ENCODE data around the gene MOGAT1. TPM values are rescaled to one million over a fixed set of nuclear protein-coding genes. Genes with fewer than 3 reads are reported as not detected.

Gene MOGAT1
- polyA plus RNA-seq, 2 of the 4 experiments (the other 2 are of a cell fraction) = not detected

- H3K9me3 ChIP-seq = no peaks in the 10 kb centered on the region
- DNase-seq (ENCODE audit: low read depth in 1 of 2, low spot score in 1 of 2) (no peak), FAIRE-seq (no peak), ATAC-seq (no peak)
- TF ChIP-seq CHD4 (IDR thresholded peaks at IDR 0.05; ENCODE audit: borderline replicate concordance) (no peak), EP300 (IDR thresholded peaks at IDR 0.05) (no peak), FOSB (CRISPR knock-in tag; IDR thresholded peaks at IDR 0.05) (no peak), HMGXB4 (CRISPR knock-in tag; IDR thresholded peaks at IDR 0.05; ENCODE audit: borderline replicate concordance) (no peak), POLR2AphosphoS2 (conservative IDR thresholded peaks at IDR 0.05; ENCODE audit: low read length) (no peak), MAZ (IDR thresholded peaks at IDR 0.05; ENCODE audit: borderline replicate concordance, low read depth, low read length) (no peak), TFCP2L1 (CRISPR knock-in tag; IDR thresholded peaks at IDR 0.05) (no peak), RNF2 (IDR thresholded peaks at IDR 0.05; ENCODE audit: borderline replicate concordance, low read depth) (no peak), CHD2 (IDR thresholded peaks at IDR 0.05; ENCODE audit: low read length, partially characterized antibody) (no peak), KDM1A (IDR thresholded peaks at IDR 0.05; ENCODE audit: low read depth) (no peak)
- no peak overlapping the region for H3K27ac ChIP-seq
- no peak overlapping the region for H3K4me2 ChIP-seq
- CTCF ChIA-PET = no interaction called here
- peaks cover 11% of the 10 kb centered on the region for H3K4me1 ChIP-seq
- no peak overlapping the region for H3K4me3 ChIP-seq
- WGBS (ENCODE audit: missing lambda C conversion rate) = 97% methylated on average over 4 of the region's 4 CpGs
- POLR2A ChIA-PET = no interaction called here
Observed at GRCh38 chr2:222651718-222652418, 19.6 kb upstream of the MOGAT1 start.

- Histone ChIP-seq H3K4me3 (no peak overlapping the region), H3K27ac (no peak overlapping the region), H3K4me2 (no peak overlapping the region), H3K9me3 (no peaks in the 10 kb centered on the region), H3K4me1 (peaks cover 16% of the 10 kb centered on the region)
- ATAC-seq (no peak), DNase-seq (ENCODE audit: low read depth in 1 of 2, low spot score in 1 of 2) (no peak), FAIRE-seq (no peak)
- no peak for TF ChIP-seq CHD2 (IDR thresholded peaks at IDR 0.05; ENCODE audit: low read length, partially characterized antibody)
- TF ChIP-seq PBX3 (IDR thresholded peaks at IDR 0.05) = no peak
- no peak for TF ChIP-seq RNF2 (IDR thresholded peaks at IDR 0.05; ENCODE audit: borderline replicate concordance, low read depth)
- no peak for TF ChIP-seq MAX (IDR thresholded peaks at IDR 0.05)
- TF ChIP-seq RCOR1 (IDR thresholded peaks at IDR 0.05; ENCODE audit: low read depth, low read length) = no peak
- TF ChIP-seq, protein P1, sequence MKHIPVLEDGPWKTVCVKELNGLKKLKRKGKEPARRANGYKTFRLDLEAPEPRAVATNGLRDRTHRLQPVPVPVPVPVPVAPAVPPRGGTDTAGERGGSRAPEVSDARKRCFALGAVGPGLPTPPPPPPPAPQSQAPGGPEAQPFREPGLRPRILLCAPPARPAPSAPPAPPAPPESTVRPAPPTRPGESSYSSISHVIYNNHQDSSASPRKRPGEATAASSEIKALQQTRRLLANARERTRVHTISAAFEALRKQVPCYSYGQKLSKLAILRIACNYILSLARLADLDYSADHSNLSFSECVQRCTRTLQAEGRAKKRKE (CRISPR knock-in tag; IDR thresholded peaks at IDR 0.05; ENCODE audit: low read depth) = no peak
- TF ChIP-seq, protein P2, sequence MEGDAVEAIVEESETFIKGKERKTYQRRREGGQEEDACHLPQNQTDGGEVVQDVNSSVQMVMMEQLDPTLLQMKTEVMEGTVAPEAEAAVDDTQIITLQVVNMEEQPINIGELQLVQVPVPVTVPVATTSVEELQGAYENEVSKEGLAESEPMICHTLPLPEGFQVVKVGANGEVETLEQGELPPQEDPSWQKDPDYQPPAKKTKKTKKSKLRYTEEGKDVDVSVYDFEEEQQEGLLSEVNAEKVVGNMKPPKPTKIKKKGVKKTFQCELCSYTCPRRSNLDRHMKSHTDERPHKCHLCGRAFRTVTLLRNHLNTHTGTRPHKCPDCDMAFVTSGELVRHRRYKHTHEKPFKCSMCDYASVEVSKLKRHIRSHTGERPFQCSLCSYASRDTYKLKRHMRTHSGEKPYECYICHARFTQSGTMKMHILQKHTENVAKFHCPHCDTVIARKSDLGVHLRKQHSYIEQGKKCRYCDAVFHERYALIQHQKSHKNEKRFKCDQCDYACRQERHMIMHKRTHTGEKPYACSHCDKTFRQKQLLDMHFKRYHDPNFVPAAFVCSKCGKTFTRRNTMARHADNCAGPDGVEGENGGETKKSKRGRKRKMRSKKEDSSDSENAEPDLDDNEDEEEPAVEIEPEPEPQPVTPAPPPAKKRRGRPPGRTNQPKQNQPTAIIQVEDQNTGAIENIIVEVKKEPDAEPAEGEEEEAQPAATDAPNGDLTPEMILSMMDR (IDR thresholded peaks at IDR 0.05) = no peak
- no peak for TF ChIP-seq GATA3 (IDR thresholded peaks at IDR 0.05; ENCODE audit: borderline replicate concordance)
- TF ChIP-seq CHD4 (IDR thresholded peaks at IDR 0.05; ENCODE audit: borderline replicate concordance) = no peak
- TF ChIP-seq SMC3 (IDR thresholded peaks at IDR 0.05) = no peak
- no peak for TF ChIP-seq NPAS2 (CRISPR knock-in tag; IDR thresholded peaks at IDR 0.05; ENCODE audit: borderline replicate concordance)
- no peak for TF ChIP-seq MAFK (IDR thresholded peaks at IDR 0.05; ENCODE audit: partially characterized antibody)
- TF ChIP-seq RARB (CRISPR knock-in tag; IDR thresholded peaks at IDR 0.05) = no peak
- no peak for TF ChIP-seq POLR2AphosphoS2 (conservative IDR thresholded peaks at IDR 0.05; ENCODE audit: low read length)
- TF ChIP-seq FOSB (CRISPR knock-in tag; IDR thresholded peaks at IDR 0.05) = no peak
- TF ChIP-seq ZNF302 (CRISPR knock-in tag; IDR thresholded peaks at IDR 0.05) = no peak
- TF ChIP-seq KDM1A (IDR thresholded peaks at IDR 0.05; ENCODE audit: low read depth) = no peak
- no peak for TF ChIP-seq KDM5A (IDR thresholded peaks at IDR 0.05)
- ChIA-PET POLR2A (no interaction called here), CTCF (interaction anchor here (1.1 kb wide), 1 partner anchor 38 kb away, joined by 3 read pairs; no protein-coding TSS in a partner anchor)
- 83% methylated on average over 8 of the region's 8 CpGs for WGBS (ENCODE audit: missing lambda C conversion rate)
Observed at GRCh38 chr2:222652491-222653255, 18.8 kb upstream of the MOGAT1 start.
